ENCODE data around the gene RASEF. TPM values are rescaled to one million over a fixed set of nuclear protein-coding genes. Genes with fewer than 3 reads are reported as not detected.

RASEF gene
- total and polyA plus RNA-seq, 10 of the 15 experiments (the other 5 are each of a cell fraction or from before 2014, with no cell fraction given): under 0.01 to 0.04 (median 0.01) TPM; not detected in 7

GRCh38 chr9:83034026-83034425 is 28.9 kb downstream of the RASEF start:
- no TSS peak for BruUV-seq (replicated peaks)
- H4K20me1 ChIP-seq (ENCODE audit: control insufficient read depth, insufficient read depth): no peaks in the 10 kb centered on the region
- ChIA-PET SMC1A (ENCODE audit: uncharacterized antibody, unreplicated experiment) (no interaction called here), RAD21 (ENCODE audit: unreplicated experiment) (no interaction called here), POLR2A (no interaction called here), CTCF (no interaction called here)
- H2AFZ ChIP-seq (ENCODE audit: control insufficient read depth, low read depth, low read length): no peak overlapping the region
- no peak overlapping the region for H3K4me3 ChIP-seq
- in situ Hi-C loops (cut with MboI) (no loop called here), intact Hi-C loops (cut with micrococcal nuclease; ENCODE audit: unreplicated experiment) (no loop called here)
- DNase-seq (ENCODE audit: low read depth, low spot score) (no peak), ATAC-seq (no peak), FAIRE-seq (no peak)
- no peak overlapping the region for H3K9ac ChIP-seq (ENCODE audit: control insufficient read depth, insufficient read depth, low read length)
- no peaks in the 10 kb centered on the region for H3K4me1 ChIP-seq (ENCODE audit: control insufficient read depth, insufficient read depth, low read length)
- 0% methylated on average over 1 of the region's 1 CpG for WGBS (ENCODE audit: insufficient coverage, insufficient replicate concordance, low lambda C conversion rate, missing lambda C conversion rate)
- no peaks in the 10 kb centered on the region for H3K9me3 ChIP-seq (replicated peaks; ENCODE audit: control insufficient read depth, insufficient read depth, low read length)
- TF ChIP-seq SMAD1 (IDR thresholded peaks at IDR 0.05; ENCODE audit: low read depth, partially characterized antibody) (no peak), POLR2AphosphoS5 (IDR thresholded peaks at IDR 0.05; ENCODE audit: low read length) (no peak), CEBPZ (IDR thresholded peaks at IDR 0.05; ENCODE audit: low read depth, low read length) (no peak), MTA2 (IDR thresholded peaks at IDR 0.05; ENCODE audit: low read depth) (no peak)
- no peaks in the 10 kb centered on the region for H3K79me2 ChIP-seq (ENCODE audit: control insufficient read depth, insufficient read depth, low read length)
- H3K27ac ChIP-seq (ENCODE audit: control insufficient read depth, insufficient read depth): no peak overlapping the region
- H3K4me2 ChIP-seq (ENCODE audit: control insufficient read depth, insufficient read depth): no peak overlapping the region
- H3K36me3 ChIP-seq (ENCODE audit: control insufficient read depth in 2 of 2, insufficient read depth in 2 of 2, low read length in 1 of 2): no peaks in the 10 kb centered on the region
- H3K27me3 ChIP-seq (replicated peaks in 1 of 2; ENCODE audit: control insufficient read depth in 2 of 2, insufficient read depth in 2 of 2, low read length in 1 of 2): no peaks in the 10 kb centered on the region

GRCh38 chr9:83032065-83032625 is 30.8 kb downstream of the RASEF start:
- no peak for FAIRE-seq
- H3K27ac ChIP-seq (ENCODE audit: control insufficient read depth, insufficient read depth): no peak overlapping the region
- 12% methylated on average over 3 of the region's 3 CpGs for WGBS (ENCODE audit: insufficient coverage, insufficient replicate concordance, low lambda C conversion rate, missing lambda C conversion rate)
- no peak overlapping the region for H3K4me2 ChIP-seq (ENCODE audit: control insufficient read depth, insufficient read depth)
- H3K9ac ChIP-seq (ENCODE audit: control insufficient read depth, insufficient read depth, low read length): no peak overlapping the region
- no peaks in the 10 kb centered on the region for H3K36me3 ChIP-seq (ENCODE audit: control insufficient read depth in 2 of 2, insufficient read depth in 2 of 2, low read length in 1 of 2)
- ChIA-PET POLR2A (no interaction called here), RAD21 (ENCODE audit: unreplicated experiment) (no interaction called here), CTCF (no interaction called here), SMC1A (ENCODE audit: uncharacterized antibody, unreplicated experiment) (no interaction called here)
- H3K79me2 ChIP-seq (ENCODE audit: control insufficient read depth, insufficient read depth, low read length): no peaks in the 10 kb centered on the region
- no peaks in the 10 kb centered on the region for H4K20me1 ChIP-seq (ENCODE audit: control insufficient read depth, insufficient read depth)
- no TSS peak for BruUV-seq (replicated peaks)
- no peak overlapping the region for H2AFZ ChIP-seq (ENCODE audit: control insufficient read depth, low read depth, low read length)
- H3K4me1 ChIP-seq (ENCODE audit: control insufficient read depth, insufficient read depth, low read length): no peaks in the 10 kb centered on the region
- intact Hi-C loops (cut with micrococcal nuclease; ENCODE audit: unreplicated experiment) (no loop called here), in situ Hi-C loops (cut with MboI) (no loop called here)
- TF ChIP-seq PAX8 (IDR thresholded peaks at IDR 0.05): no peak
- no peak for TF ChIP-seq SMARCA5 (IDR thresholded peaks at IDR 0.05)
- no peak for TF ChIP-seq NR2C2 (IDR thresholded peaks at IDR 0.05; ENCODE audit: borderline replicate concordance, control insufficient read depth, insufficient read length, low read depth)
- no peak for TF ChIP-seq ZZZ3 (IDR thresholded peaks at IDR 0.05; ENCODE audit: control insufficient read depth, insufficient read length, low read depth)
- no peak for TF ChIP-seq ETV6 (conservative IDR thresholded peaks at IDR 0.05 in 1 of 2, IDR thresholded peaks at IDR 0.05 in 1 of 2; ENCODE audit: borderline replicate concordance in 1 of 2, low read depth in 1 of 2)
- no peak for TF ChIP-seq SUPT20H (IDR thresholded peaks at IDR 0.05; ENCODE audit: borderline replicate concordance, control insufficient read depth, low read depth, low read length)
- no peak for TF ChIP-seq JUND (IDR thresholded peaks at IDR 0.05; ENCODE audit: low read depth, low read length)
- H3K9me3 ChIP-seq (replicated peaks; ENCODE audit: control insufficient read depth, insufficient read depth, low read length): no peaks in the 10 kb centered on the region
- no peaks in the 10 kb centered on the region for H3K27me3 ChIP-seq (replicated peaks in 1 of 2; ENCODE audit: control insufficient read depth in 2 of 2, insufficient read depth in 2 of 2, low read length in 1 of 2)
- no peak overlapping the region for H3K4me3 ChIP-seq
- DNase-seq (ENCODE audit: low read depth, low spot score): no peak
- ATAC-seq: no peak
